GM21515 (cell line): ENCODE measurements around the gene FANCG.

Experiments used
- ATAC-seq: cut with Tn5 transposase; IDR thresholded peaks from one replicate; pipeline ENCODE4 v1.9.1; 2021; ENCODE audit not compliant: unreplicated experiment

The FANCG gene

DNA sequence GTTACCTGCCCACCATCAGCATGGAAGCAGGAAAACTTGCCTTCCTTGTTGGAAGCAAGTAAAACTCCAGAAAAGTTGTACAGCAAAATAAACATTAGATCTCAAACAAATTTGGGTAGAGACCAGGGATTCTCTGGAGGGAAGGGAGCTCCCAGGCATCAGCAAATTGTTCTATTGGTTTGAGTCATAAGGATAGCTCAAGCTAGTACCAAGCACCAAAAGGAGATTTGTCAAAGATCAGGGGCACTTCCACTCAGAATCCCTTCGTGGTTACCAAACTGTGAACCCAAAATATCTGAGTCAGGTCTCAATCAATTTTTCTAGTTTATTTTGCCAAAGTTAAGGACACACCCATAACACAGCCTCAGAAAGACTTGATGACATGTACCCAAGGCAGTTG lies 52.4 kb downstream of the FANCG start:
- ATAC-seq = no peak

DNA sequence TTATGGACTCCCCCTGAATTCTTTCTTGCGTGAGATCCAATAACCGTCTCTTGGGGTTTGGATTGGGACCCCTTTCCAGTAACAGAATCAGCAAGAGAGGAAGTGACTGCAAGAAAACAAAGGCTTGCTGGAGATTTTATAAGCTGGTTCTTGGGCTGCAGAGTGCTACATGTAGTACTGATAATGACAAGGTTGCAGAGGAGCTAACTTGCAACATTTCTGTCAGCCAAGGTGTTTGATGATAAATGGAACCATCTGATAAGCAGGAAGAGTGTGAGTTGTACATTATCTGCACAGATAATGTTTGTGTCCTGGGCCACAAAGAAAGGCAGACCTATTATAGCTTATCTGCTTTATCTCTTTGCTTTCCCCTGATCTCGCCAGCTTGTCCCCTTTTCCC lies 53.1 kb downstream of the FANCG start:
- ATAC-seq = no peak
